DND-41 (cell line): ENCODE data around the gene TSSC4.

ENCODE experiments used
- CTCF ChIP-seq: IDR thresholded peaks from 2 replicates; pipeline ENCODE4 v1.5.1; 2012; ENCODE audit warnings: borderline replicate concordance, low read length, moderate library complexity, mild to moderate bottlenecking; ENCODE audit not compliant: poor library complexity, severe bottlenecking; ENCODE audit errors: extremely low read depth
- EZH2 ChIP-seq: IDR thresholded peaks from 3 replicates; pipeline ENCODE4 v1.6.1; 2012; ENCODE audit warnings: borderline replicate concordance, low read depth, mild to moderate bottlenecking, moderate library complexity, low read length, inconsistent platforms; ENCODE audit not compliant: severe bottlenecking

GRCh38 chr11:2380807-2381350, 19.7 kb upstream of the TSSC4 start:
- TF ChIP-seq EZH2 (no peak), CTCF (no peak)
